GM20000 (cell line): ENCODE measurements around the gene HTRA2.

ENCODE experiments used
- DNase-seq: peaks from one replicate; pipeline ENCODE4 v3.0.0; 2012; ENCODE audit warnings: low spot score
- CTCF ChIP-seq: IDR thresholded peaks from 2 replicates; pipeline ENCODE4 v1.5.1; 2012; ENCODE audit warnings: mild to moderate bottlenecking, control low read depth; ENCODE audit errors: extremely low read depth, missing control alignments

HTRA2 gene

GRCh38 chr2:74525717-74526648 is 3.8 kb upstream of the HTRA2 start, which contains the start of gene DQX1:
DQX1 (minus strand) TSS chr2:74526231; CDS start chr2:74525729, 502 bp downstream.
- no peak for TF ChIP-seq CTCF
- DNase-seq: peak; percentile 65

GRCh38 chr2:74526649-74527230 is 3.0 kb upstream of the HTRA2 start:
- TF ChIP-seq CTCF: no peak
- DNase-seq: no peak

GRCh38 chr2:74527741-74528140 is 2.0 kb upstream of the HTRA2 start:
- TF ChIP-seq CTCF: no peak
- DNase-seq: no peak

- peak; percentile 35 for DNase-seq
- no peak for TF ChIP-seq CTCF
Measured at GRCh38 chr2:74528600-74529356, 955 bp upstream of the HTRA2 start.

- TF ChIP-seq CTCF: no peak
- peak; percentile 86 for DNase-seq
Measured at GRCh38 chr2:74530239-74531187, 780 bp downstream of the HTRA2 start.

- no peak for TF ChIP-seq CTCF
- no peak for DNase-seq
Measured at GRCh38 chr2:74531666-74532065, 1.9 kb downstream of the HTRA2 start.
